ENCODE data around the gene OVCA2.

DNA sequence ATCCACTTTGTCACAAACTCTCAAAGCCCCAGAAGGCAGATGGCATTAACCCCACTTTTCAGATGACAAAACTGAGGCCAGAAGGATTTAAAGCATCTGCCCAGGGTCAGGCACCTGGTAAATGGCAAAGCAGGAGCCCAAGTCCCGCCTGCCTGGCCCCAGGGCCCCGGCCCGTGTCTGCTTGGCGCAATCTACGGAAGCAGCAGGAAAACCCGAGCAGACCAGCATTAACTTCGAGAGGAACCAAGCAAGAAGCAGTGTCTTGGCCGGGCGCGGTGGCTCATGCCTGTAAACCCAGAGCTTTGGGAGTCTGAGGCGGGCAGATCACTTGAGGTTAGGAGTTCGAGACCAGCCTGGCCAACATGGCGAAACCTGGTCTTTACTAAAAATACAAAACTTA lies 38.3 kb upstream of the OVCA2 start:
- TF ChIP-seq, protein P1, sequence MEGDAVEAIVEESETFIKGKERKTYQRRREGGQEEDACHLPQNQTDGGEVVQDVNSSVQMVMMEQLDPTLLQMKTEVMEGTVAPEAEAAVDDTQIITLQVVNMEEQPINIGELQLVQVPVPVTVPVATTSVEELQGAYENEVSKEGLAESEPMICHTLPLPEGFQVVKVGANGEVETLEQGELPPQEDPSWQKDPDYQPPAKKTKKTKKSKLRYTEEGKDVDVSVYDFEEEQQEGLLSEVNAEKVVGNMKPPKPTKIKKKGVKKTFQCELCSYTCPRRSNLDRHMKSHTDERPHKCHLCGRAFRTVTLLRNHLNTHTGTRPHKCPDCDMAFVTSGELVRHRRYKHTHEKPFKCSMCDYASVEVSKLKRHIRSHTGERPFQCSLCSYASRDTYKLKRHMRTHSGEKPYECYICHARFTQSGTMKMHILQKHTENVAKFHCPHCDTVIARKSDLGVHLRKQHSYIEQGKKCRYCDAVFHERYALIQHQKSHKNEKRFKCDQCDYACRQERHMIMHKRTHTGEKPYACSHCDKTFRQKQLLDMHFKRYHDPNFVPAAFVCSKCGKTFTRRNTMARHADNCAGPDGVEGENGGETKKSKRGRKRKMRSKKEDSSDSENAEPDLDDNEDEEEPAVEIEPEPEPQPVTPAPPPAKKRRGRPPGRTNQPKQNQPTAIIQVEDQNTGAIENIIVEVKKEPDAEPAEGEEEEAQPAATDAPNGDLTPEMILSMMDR (IDR thresholded peaks at IDR 0.05) = no peak
- TF ChIP-seq GABPA (IDR thresholded peaks at IDR 0.05; ENCODE audit: low read depth) (no peak), RAD21 (IDR thresholded peaks at IDR 0.05; ENCODE audit: low read length) (no peak), SMC3 (IDR thresholded peaks at IDR 0.05; ENCODE audit: low read depth, low read length) (no peak), JUND (IDR thresholded peaks at IDR 0.05) (no peak)

Measured in SK-N-SH (cell line).